IPS DF 6.9 (cell line): Measurements from ENCODE around the gene ROBO1.
A peak's percentile ranks its signal among the peaks of the same experiment; 100 is the strongest.

Experiments used
- DNase-seq: peaks from one replicate; pipeline ENCODE4 v3.0.0-alpha.2; 2013; ENCODE audit warnings: low read depth, low spot score
- H3K27ac ChIP-seq: one replicate; pipeline ENCODE4 v1.5.1; 2013; ENCODE audit warnings: low read length, control low read depth
- H3K27me3 ChIP-seq: 2 replicates; pipeline ENCODE4 v1.6.1; 2013; ENCODE audit warnings: mild to moderate bottlenecking, low read length; ENCODE audit not compliant: control insufficient read depth, insufficient read depth
- H3K36me3 ChIP-seq: 2 replicates; pipeline ENCODE4 v1.6.1; 2013; ENCODE audit warnings: low read length; ENCODE audit not compliant: control insufficient read depth, insufficient read depth
- H3K4me1 ChIP-seq: 2 replicates; pipeline ENCODE4 v1.6.1; 2013; ENCODE audit warnings: low read length; ENCODE audit not compliant: control insufficient read depth, insufficient read depth
- H3K4me3 ChIP-seq: 2 replicates; pipeline ENCODE4 v1.5.1; 2013; ENCODE audit warnings: mild to moderate bottlenecking, low read length
- H3K9me3 ChIP-seq: 2 replicates; pipeline ENCODE4 v1.6.1; 2013; ENCODE audit warnings: low read length, inconsistent platforms; ENCODE audit not compliant: control insufficient read depth, insufficient read depth
- WGBS: extraction: QIAGEN DNeasy Blood & Tissue Kit; methylation state at CpG from one replicate; pipeline ENCODE4 v1.1.7; 2013; ENCODE audit warnings: mixed read lengths, missing lambda C conversion rate; ENCODE audit not compliant: insufficient read length, insufficient coverage; 5-methylcytosine and 5-hydroxymethylcytosine counted together

The ROBO1 gene

GRCh38 chr3:79030157-79030556, 737.6 kb downstream of the ROBO1 start:
- Histone ChIP-seq H3K4me3 (no peak overlapping the region), H3K27ac (no peak overlapping the region)

GRCh38 chr3:79028916-79029315, 738.9 kb downstream of the ROBO1 start:
- Histone ChIP-seq H3K36me3 (no peaks in the 10 kb centered on the region), H3K4me3 (no peak overlapping the region), H3K4me1 (no peaks in the 10 kb centered on the region), H3K9me3 (no peaks in the 10 kb centered on the region), H3K27me3 (no peaks in the 10 kb centered on the region), H3K27ac (no peak overlapping the region)
- no CpG with 5 or more reads among the region's 1 CpG for WGBS
- DNase-seq: no peak

More at GRCh38 chr3:79030157-79030556, 737.6 kb downstream of the ROBO1 start:
- no peak for DNase-seq
- Histone ChIP-seq H3K27me3 (no peaks in the 10 kb centered on the region), H3K4me1 (no peaks in the 10 kb centered on the region), H3K9me3 (no peaks in the 10 kb centered on the region), H3K36me3 (no peaks in the 10 kb centered on the region)

- H3K9me3 ChIP-seq: no peaks in the 10 kb centered on the region
- DNase-seq: no peak
- H3K27ac ChIP-seq: no peak overlapping the region
- H3K36me3 ChIP-seq: no peaks in the 10 kb centered on the region
- H3K4me1 ChIP-seq: no peaks in the 10 kb centered on the region
- H3K27me3 ChIP-seq: no peaks in the 10 kb centered on the region
- WGBS: no CpG with 5 or more reads among the region's 2 CpGs
- no peak overlapping the region for H3K4me3 ChIP-seq
These were observed 740.2 kb downstream of the ROBO1 start for GRCh38 chr3:79027593-79027992.

- H3K36me3 ChIP-seq: no peaks in the 10 kb centered on the region
- H3K27me3 ChIP-seq: no peaks in the 10 kb centered on the region
- no peaks in the 10 kb centered on the region for H3K9me3 ChIP-seq
- H3K4me1 ChIP-seq: no peaks in the 10 kb centered on the region
- no peak for DNase-seq
- H3K27ac ChIP-seq: no peak overlapping the region
- no peak overlapping the region; the same call in 1 of the 2 replicates for H3K4me3 ChIP-seq
These were observed 747.9 kb downstream of the ROBO1 start for GRCh38 chr3:79019924-79020173.

- no peak overlapping the region for H3K27ac ChIP-seq
- no CpG with 5 or more reads among the region's 40 CpGs for WGBS
These were observed 748.5 kb downstream of the ROBO1 start for GRCh38 chr3:79019137-79019923.

GRCh38 chr3:79018671-79019136, 749.1 kb downstream of the ROBO1 start:
- H3K4me3 ChIP-seq: peak overlapping the region; percentile 84
- no peak overlapping the region for H3K27ac ChIP-seq
- WGBS: no CpG with 5 or more reads among the region's 44 CpGs

More at GRCh38 chr3:79019137-79019923, 748.5 kb downstream of the ROBO1 start:
- H3K27me3 ChIP-seq: no peaks in the 10 kb centered on the region
- peak overlapping the region; percentile 84 for H3K4me3 ChIP-seq
- H3K36me3 ChIP-seq: no peaks in the 10 kb centered on the region
- DNase-seq: peak; percentile 75
- no peaks in the 10 kb centered on the region for H3K9me3 ChIP-seq
- no peaks in the 10 kb centered on the region for H3K4me1 ChIP-seq

GRCh38 chr3:79018265-79018664, 749.5 kb downstream of the ROBO1 start:
- WGBS: no CpG with 5 or more reads among the region's 15 CpGs
- no peak overlapping the region for H3K27ac ChIP-seq
- DNase-seq: no peak
- H3K4me1 ChIP-seq: no peaks in the 10 kb centered on the region
- H3K36me3 ChIP-seq: no peaks in the 10 kb centered on the region
- H3K27me3 ChIP-seq: no peaks in the 10 kb centered on the region
- no peaks in the 10 kb centered on the region for H3K9me3 ChIP-seq
- peak overlapping the region; percentile 84 for H3K4me3 ChIP-seq

More at GRCh38 chr3:79018671-79019136, 749.1 kb downstream of the ROBO1 start:
- H3K9me3 ChIP-seq: no peaks in the 10 kb centered on the region
- DNase-seq: peak; percentile 20
- no peaks in the 10 kb centered on the region for H3K27me3 ChIP-seq
- H3K36me3 ChIP-seq: no peaks in the 10 kb centered on the region
- no peaks in the 10 kb centered on the region for H3K4me1 ChIP-seq

GRCh38 chr3:79016587-79017376, 751.0 kb downstream of the ROBO1 start:
- Histone ChIP-seq H3K4me1 (peaks cover 5% of the 10 kb centered on the region; the same call in 1 of the 2 replicates), H3K4me3 (peak overlapping the region; percentile 84; the same call in 1 of the 2 replicates), H3K9me3 (no peaks in the 10 kb centered on the region), H3K27ac (no peak overlapping the region), H3K27me3 (no peaks in the 10 kb centered on the region), H3K36me3 (no peaks in the 10 kb centered on the region)
- WGBS: no CpG with 5 or more reads among the region's 8 CpGs
- no peak for DNase-seq

- no peaks in the 10 kb centered on the region for H3K27me3 ChIP-seq
- WGBS: no CpG with 5 or more reads among the region's 1 CpG
- H3K9me3 ChIP-seq: no peaks in the 10 kb centered on the region
- H3K27ac ChIP-seq: no peak overlapping the region
- H3K4me3 ChIP-seq: no peak overlapping the region
- no peaks in the 10 kb centered on the region for H3K36me3 ChIP-seq
- no peak for DNase-seq
- H3K4me1 ChIP-seq: peaks cover 5% of the 10 kb centered on the region; the same call in 1 of the 2 replicates
These were observed 751.9 kb downstream of the ROBO1 start for GRCh38 chr3:79015854-79016253.

- Histone ChIP-seq H3K27ac (no peak overlapping the region), H3K4me3 (no peak overlapping the region), H3K9me3 (no peaks in the 10 kb centered on the region), H3K27me3 (no peaks in the 10 kb centered on the region), H3K36me3 (no peaks in the 10 kb centered on the region), H3K4me1 (peaks cover 5% of the 10 kb centered on the region; the same call in 1 of the 2 replicates)
- DNase-seq: no peak
- no CpG with 5 or more reads among the region's 2 CpGs for WGBS
These were observed 754.8 kb downstream of the ROBO1 start for GRCh38 chr3:79012946-79013362.
